Activated CD8-positive, alpha-beta memory T cell treated with anti-CD3 and anti-CD28 coated beads for 24 hours (primary cell): ENCODE results near the gene ITGA11.

Experiments used
- DNase-seq: peaks from one replicate; pipeline ENCODE4 v3.0.0-alpha.2; 2020

Gene ITGA11

DNA sequence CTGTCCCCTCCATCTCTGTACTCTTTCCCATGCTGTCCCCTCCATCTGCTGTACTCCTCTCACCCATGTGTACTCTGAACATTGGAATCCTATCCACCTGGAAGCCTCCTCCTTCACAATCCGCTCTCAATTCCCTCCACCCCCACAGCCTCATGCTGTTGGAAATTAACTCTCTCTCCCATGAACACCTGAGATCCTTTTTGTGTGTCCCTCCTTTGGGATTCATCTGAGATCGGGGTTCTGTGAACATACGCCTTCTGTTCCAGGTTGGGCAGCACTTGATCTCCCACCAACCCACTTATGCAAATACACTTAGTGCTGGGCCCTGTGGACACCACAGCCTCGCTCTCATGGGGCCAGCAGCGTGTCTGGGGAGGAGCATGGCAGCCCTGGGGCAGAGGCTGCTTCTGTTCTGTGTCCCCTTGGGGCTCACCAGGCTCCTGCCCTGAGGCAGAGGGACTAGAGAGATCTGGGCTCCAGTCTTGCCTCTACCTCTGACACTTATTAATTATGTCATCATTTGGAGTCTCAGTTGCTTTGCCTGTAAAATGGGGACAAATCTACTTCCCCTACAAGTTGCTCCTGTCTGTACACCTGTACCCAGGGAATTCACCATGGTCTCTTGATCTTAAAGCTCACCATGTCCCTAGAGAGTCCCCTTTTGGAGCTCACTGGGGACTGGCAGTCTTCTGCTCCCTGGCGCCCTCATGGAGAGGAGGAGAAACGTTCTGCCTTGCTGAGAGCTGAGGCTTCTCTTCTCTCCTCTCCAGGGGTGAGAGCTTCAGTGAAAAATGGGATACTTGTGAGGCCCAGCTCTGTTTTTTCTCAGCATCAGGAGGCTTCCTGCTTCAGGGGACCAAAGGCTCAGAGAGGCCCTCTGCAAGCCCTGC, 42.7 kb downstream of the ITGA11 start:
- DNase-seq = peak; percentile 47

DNA sequence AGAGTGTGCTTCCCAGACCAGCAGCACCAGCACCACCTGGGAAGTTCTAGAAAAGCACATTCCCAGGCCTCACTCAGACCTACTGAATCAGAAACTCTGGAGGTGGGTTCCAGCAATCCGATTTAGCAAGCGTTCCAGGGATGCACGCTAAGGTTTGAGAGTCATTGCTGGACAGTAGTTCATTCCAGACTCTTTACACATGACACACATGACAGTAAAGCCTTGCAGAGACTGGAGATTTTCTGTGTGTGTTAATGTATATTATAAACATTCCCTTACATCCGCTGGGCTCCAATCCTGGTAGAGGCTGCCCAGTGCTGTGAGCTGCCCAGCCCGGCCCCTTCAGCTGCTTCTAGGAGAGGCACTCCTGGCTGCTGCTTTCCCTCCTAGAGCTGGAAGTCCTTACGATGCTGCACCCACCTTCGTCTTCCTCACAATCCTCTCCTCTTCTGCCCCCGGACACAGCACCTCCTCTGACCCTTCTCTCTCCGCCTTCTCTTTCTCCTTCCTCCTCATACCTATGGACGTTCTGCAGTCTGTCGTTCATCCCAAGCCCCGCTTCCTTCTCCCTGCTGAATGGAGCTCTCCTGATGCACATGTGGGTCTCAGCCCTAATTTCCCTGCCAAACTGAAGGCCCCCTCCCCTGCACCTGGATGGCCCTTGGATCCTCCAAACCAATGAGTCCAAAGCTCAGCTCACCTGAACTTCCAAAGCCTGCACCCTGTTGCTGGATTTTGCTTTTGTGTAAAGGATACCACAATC, 44.4 kb downstream of the ITGA11 start:
- peak; percentile 33 for DNase-seq

- DNase-seq = peak; percentile 21
Measured at GRCh38 chr15:68386587-68387288, 45.2 kb downstream of the ITGA11 start.

DNA sequence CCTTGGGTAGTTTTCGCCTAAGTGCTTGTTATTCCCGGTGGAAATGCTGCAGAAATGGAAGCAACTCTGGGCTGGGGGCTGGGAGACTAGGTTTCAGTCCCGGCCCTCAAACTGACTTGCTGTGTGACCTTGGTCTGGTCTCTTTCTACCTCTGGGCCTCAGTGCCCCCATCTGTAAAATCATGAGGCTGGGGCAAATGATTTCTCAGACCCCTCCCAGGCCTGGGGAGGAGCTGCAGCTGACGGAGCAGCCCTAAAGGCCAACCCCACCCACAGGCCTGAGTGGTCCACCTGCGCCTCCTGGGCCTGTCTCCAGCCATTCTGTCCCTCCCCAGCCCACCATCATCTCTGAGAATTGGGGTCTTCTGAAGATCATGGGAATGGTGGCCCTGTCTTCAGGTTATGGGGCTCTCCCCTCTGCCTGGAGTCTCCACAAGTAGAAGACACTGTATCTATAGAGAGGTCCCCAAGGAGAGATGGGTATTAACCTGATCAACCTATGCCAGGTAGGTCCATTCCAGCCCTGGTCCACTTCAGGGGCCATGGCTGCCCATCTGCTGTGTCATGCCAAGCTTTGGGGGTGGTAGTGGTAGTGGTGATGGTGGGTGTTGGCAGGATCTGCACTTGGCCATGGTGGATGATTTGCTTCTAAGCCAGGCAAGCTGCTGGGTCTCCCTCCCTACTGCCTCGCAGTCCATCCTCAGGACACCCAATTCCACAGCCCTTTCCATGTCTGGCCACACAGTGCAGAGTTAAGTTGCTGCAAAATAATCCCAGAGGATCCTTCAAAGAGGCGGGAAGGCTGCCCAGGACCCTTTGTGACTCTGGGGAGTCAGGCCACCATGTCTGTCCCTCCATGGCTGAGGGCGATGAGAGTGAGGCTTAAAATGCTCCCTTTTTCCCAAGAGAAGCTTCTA, 46.0 kb downstream of the ITGA11 start:
- peak; percentile 42 for DNase-seq

DNA sequence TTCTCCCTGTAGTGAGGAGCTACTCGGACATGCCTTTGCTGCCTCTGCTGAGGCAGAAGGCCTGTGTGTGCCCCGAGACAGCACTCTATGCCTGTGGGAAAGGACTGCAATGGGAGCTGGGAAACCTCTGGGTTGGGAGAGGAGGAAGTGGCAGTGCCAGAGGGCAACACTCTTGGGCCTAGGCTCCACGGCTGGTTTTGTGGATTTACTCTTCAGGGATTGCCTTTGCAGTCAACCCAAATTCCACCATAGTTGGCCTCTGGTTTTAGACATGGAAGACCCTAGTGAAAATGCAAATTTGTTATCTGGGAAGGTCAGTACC, 46.8 kb downstream of the ITGA11 start:
- peak; percentile 47 for DNase-seq

DNA sequence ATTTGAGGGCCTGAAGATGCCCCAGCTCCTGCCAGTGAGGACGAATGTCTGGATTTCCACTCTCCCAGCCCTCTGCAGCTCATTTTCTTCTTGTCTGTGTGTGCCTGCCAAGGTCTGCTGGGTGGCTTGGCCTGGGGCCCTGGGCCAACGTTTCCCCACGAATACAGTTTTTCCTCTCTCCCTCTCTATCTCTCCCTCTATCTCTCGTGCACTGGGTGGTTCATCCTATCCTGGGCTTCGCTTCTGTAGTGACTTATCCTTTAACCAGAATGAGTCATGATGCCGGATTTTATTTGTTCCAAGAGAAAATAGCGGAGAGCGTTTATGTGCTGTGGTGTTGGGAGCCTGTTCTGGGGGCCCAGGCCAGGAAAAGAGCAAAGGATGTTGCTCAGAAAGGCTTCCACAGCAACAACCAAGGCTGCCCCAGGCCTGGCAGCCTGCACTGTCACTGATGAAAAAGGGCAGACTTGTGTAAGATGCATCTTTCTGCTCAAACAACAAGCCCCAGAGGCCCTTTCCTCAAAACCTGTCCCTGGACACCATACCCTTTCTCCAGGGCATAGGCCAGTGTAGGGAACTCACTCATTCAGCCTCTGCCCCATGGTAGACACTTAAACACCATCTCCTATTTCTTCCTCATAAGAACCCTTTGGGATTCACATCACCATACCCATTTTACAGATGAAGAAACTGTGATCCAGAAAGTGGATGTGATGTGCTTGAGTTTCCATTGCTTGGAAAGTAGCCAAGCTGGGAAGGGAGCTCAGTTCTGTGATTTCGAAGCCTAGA, 47.3 kb downstream of the ITGA11 start:
- DNase-seq = peak; percentile 41

DNA sequence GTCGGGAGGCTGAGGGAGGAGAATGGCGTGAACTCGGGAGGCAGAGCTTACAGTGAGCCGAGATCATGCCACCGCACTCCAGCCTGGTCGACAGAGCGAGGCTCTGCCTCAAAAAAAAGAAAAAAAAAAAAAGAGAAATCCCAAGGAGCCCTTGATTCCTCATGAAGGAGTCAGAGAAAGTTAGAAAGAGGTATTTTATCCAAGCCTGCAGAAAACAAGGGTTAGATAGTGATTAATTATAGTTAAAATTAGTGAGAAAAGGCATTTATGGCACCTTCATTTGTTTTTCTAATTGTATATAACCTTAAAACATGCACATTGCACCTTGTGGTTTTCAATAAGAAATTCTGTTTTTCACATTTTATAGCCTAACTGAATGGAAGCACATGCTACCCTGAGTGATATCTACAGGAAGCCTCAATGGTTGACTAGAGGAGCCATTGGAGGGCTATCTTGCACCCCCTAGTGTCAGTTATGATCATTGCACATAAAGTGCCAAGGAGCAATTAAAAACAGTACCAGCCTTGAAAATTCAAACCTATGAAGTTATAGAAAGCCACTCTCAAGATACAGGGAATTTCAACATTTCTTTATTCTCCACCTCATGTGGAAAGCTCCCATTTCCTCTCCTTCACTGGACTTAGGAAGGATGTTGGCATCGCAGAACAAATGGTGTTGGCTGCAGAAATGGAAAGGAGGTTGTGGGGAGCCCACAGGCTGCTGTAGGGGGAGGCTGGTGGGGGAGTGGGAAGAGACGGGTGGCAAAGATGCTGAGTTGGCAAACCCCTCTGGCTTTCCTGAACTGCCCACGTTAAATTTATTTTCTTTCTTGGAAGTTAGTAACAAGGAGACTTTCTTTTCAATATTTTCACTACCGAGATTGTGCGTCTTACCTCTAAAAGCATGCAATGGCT, 48.5 kb downstream of the ITGA11 start:
- DNase-seq = peak; percentile 57

GRCh38 chr15:68382286-68383007, 49.5 kb downstream of the ITGA11 start:
- DNase-seq = peak; percentile 38

DNA sequence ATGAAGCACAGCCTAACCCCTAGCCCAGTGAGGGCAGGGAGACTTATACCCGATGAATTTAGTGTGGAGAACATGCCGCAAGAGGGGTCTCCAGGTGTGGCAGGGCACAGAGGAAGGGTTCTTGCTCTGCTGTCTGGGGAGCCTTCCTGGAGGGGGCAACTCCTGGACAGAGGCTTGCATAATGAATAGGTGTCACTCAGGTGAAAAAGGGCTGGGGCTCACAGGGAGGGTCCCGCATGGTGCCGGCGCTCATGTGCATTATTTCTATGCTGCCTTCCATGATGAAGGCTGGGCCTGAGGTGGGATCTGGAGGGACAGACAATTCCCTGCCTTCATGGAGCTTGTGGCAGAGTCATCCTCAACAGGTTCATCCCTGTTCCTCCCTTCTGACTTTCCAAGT, 51.5 kb downstream of the ITGA11 start:
- DNase-seq = peak; percentile 51

DNA sequence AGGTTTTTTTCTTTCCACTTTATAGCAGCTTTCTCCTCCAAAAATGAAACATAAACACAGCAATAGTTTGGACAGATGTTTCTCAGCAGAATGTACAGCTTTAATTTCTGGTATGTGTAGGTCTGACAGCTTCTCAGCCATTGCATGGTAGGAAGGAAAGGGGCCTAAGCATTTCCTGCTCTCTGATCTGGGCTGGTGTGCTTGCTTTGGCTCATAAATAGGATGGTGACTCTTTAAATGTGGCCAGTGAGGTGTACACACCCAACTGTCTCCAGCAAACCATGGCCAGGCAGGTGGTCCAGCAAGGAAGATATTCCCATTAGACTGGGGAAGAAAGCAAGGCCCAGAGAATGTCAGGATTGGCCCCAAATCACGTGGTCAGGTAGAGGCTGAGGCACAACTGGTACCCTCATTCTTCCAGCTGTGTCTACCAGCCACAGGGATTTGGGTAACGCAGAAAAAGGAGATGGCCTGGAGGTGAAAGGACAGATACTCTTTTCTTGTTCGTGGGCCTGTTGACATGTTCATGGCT, 52.1 kb downstream of the ITGA11 start:
- peak; percentile 55 for DNase-seq

DNA sequence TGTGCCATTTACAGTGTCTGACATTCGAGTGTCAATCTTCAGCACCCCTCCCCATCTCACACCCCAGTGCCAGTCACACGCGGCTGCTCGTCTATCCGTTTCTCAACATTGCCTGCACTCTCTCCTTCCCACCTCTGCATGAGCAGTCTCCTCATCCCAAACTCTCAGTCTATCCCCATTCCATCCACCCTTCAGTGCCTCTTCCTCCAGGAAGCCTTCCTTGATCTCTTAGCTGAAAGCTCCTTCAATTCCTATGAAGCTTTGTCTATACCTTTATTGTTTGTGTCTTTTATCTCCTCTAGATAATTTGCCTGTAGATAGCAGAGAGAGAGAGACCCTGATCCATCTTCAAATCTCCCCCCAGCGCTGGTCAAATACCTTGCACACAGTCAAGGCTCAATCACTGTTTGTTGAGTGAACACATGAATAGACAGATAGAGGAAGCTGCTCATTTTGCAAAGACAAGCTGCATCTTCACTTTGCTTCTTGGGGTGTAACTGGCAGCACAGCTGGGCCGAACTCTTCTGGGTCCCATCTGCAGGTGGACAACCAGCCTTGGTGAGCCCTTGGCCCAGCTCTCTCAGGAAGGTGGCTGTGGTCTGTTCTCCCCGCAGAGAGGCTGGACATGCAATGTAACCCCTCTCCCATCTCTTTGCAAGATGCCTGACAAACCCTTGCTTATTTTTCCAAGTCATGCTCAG, 52.8 kb downstream of the ITGA11 start:
- DNase-seq = peak; percentile 38

- peak; percentile 28 for DNase-seq
Measured at GRCh38 chr15:68378595-68378994, 53.4 kb downstream of the ITGA11 start.

DNA sequence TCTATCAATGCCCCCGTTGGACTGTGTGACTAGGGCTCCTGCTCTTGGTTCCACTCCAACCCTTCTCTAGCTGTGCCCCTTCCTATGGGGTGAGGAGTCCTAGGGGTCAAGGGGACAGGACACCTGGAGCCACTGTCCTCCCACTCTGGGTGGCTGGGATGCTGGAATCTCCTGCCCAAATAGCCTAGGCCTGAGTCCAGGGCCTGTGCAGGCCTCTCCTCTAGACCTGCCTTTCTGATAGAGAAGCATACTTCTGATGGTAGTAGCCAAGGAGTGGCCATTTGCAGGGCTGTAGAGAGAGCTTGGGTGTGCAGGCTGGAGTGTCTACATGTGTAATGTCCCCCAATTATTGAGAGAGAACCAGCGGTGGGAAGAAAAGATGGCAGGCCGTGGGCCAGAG, 54.2 kb downstream of the ITGA11 start:
- DNase-seq = peak; percentile 45

GRCh38 chr15:68376447-68377060, 55.4 kb downstream of the ITGA11 start:
- peak; percentile 40 for DNase-seq

GRCh38 chr15:68375716-68376220, 56.2 kb downstream of the ITGA11 start:
- no peak for DNase-seq

GRCh38 chr15:68375191-68375631, 56.8 kb downstream of the ITGA11 start:
- DNase-seq = peak; percentile 38

DNA sequence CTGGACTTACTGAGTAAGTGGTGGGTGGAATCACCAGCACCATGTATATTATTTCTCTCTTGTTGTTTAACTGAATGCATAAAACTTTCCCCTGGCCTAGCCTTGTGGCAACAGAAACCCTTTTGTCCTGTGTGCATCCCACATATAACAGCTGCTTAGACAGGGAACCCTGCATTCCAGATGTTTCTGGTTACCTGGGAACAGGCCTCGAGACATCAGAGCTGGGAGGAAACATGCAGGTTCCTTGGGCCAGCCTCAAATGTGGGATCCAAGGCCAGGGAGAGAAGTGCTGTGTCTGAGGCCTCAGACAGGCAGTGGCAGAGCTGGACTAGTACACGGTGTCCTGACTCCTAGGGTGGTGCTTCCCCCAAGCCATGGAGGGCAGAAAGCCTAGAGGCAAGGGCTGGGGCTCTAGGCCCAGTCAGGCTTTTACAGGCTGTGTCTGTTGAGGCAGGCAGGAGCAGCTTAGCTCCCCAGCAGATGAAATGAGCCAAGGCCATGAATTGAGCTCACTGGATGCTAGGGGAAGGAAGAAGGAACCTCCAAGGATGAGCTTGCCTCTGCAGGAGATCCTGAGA, 57.7 kb downstream of the ITGA11 start:
- peak; percentile 43 for DNase-seq

- DNase-seq = peak; percentile 17
Measured at GRCh38 chr15:68373028-68373427, 58.9 kb downstream of the ITGA11 start.
